ENCODE data around the gene FOXE3. TPM values are rescaled to one million over a fixed set of nuclear protein-coding genes. Genes with fewer than 3 reads are reported as not detected.

FOXE3 gene
- total and polyA plus RNA-seq, 10 of the 15 experiments (the other 5 are each of a cell fraction or from before 2014, with no cell fraction given), result 0.13 TPM; not detected in 9

DNA sequence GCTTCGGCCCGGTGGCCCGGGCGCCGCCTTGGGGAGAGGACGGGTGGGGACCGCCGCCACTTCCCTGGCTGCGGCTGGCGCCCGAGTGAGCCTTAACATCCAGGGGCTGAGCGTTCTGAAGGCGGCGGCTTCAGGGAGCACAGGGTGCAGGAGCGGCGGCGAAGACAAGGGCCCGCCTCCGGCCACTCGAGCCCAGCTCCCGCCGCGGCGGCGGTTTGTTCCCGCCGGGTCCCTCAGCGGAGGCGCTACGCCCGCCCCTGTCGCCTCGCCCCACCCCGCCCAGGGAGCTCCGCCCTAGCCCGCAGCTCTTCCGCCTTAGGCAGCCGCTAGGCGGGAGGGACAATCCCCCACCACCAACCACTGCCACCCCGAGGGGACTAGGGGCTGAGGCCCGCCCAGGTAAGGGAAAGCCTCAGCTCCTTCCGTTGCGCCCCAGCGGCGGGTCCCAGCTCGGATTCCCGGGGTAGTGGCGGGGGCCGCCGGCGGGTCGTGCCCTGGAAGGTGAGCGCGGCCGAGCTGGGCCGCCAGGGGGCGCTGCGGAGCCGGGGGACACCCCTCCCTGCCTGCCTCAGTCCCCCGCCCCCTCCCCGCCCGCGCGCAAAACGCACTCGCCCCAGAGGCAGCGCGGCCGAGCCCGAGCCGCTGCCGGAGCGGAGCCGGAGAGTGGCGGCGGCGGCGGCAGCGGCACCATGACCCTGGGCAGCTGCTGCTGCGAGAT is 21.5 kb downstream of the FOXE3 start, which contains the start of gene FOXD2 (continued):
- TF ChIP-seq MYC (IDR thresholded peaks at IDR 0.05; ENCODE audit: insufficient read depth, insufficient read length, insufficient replicate concordance, low read length, severe bottlenecking), result no peak
- no peak for TF ChIP-seq HDAC2 (IDR thresholded peaks at IDR 0.05)
- TF ChIP-seq MLLT1 (IDR thresholded peaks at IDR 0.05), result no peak
- no peak for TF ChIP-seq CBFB (IDR thresholded peaks at IDR 0.05; ENCODE audit: low read depth)
- TF ChIP-seq SUZ12 (IDR thresholded peaks at IDR 0.05; ENCODE audit: unreplicated experiment), result no peak
- TF ChIP-seq CUX1 (IDR thresholded peaks at IDR 0.05; ENCODE audit: insufficient replicate concordance, low read depth, low read length), result no peak
- TF ChIP-seq RELA (IDR thresholded peaks at IDR 0.05; ENCODE audit: borderline replicate concordance, partially characterized antibody), result no peak
- TF ChIP-seq EP300 (IDR thresholded peaks at IDR 0.05; ENCODE audit: borderline replicate concordance in 1 of 2, control insufficient read depth in 1 of 2, low read depth in 2 of 2, low read length in 2 of 2), result no peak
- TF ChIP-seq TARDBP (IDR thresholded peaks at IDR 0.05; ENCODE audit: borderline replicate concordance), result no peak
- TF ChIP-seq ATF2 (IDR thresholded peaks at IDR 0.05; ENCODE audit: low read length), result no peak
- TF ChIP-seq, protein P1, sequence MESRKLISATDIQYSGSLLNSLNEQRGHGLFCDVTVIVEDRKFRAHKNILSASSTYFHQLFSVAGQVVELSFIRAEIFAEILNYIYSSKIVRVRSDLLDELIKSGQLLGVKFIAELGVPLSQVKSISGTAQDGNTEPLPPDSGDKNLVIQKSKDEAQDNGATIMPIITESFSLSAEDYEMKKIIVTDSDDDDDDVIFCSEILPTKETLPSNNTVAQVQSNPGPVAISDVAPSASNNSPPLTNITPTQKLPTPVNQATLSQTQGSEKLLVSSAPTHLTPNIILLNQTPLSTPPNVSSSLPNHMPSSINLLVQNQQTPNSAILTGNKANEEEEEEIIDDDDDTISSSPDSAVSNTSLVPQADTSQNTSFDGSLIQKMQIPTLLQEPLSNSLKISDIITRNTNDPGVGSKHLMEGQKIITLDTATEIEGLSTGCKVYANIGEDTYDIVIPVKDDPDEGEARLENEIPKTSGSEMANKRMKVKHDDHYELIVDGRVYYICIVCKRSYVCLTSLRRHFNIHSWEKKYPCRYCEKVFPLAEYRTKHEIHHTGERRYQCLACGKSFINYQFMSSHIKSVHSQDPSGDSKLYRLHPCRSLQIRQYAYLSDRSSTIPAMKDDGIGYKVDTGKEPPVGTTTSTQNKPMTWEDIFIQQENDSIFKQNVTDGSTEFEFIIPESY (IDR thresholded peaks at IDR 0.05), result no peak
- no peak for TF ChIP-seq ZZZ3 (IDR thresholded peaks at IDR 0.05; ENCODE audit: control insufficient read depth, insufficient read length, low read depth)
- no peak for TF ChIP-seq ZNF384 (IDR thresholded peaks at IDR 0.05; ENCODE audit: borderline replicate concordance, low read depth, low read length)
- TF ChIP-seq, protein P2, sequence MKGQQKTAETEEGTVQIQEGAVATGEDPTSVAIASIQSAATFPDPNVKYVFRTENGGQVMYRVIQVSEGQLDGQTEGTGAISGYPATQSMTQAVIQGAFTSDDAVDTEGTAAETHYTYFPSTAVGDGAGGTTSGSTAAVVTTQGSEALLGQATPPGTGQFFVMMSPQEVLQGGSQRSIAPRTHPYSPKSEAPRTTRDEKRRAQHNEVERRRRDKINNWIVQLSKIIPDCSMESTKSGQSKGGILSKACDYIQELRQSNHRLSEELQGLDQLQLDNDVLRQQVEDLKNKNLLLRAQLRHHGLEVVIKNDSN (IDR thresholded peaks at IDR 0.05; ENCODE audit: borderline replicate concordance, extremely low read length, insufficient read depth, low read depth, low read length), result no peak
- no peak for TF ChIP-seq SIX5 (IDR thresholded peaks at IDR 0.05; ENCODE audit: low read depth, low read length, severe bottlenecking)
- no peak for TF ChIP-seq FOS (IDR thresholded peaks at IDR 0.05; ENCODE audit: borderline replicate concordance, extremely low read depth, insufficient read length)
- 0 out of 4 replicates have a peak, but pooled peaks of 1 of the 2 experiments have one; percentile 12 for TF ChIP-seq SRF (IDR thresholded peaks at IDR 0.05; ENCODE audit: low read depth in 2 of 2, low read length in 2 of 2)
- TF ChIP-seq BCL11A (IDR thresholded peaks at IDR 0.05; ENCODE audit: low read depth, low read length), result no peak
